ENCODE results near the gene TENM4. TPM values are rescaled to one million over a fixed set of nuclear protein-coding genes. Genes with fewer than 3 reads are reported as not detected.

TENM4 gene
- total RNA-seq, 1 donor from 2014 or later: under 0.01 TPM

DNA sequence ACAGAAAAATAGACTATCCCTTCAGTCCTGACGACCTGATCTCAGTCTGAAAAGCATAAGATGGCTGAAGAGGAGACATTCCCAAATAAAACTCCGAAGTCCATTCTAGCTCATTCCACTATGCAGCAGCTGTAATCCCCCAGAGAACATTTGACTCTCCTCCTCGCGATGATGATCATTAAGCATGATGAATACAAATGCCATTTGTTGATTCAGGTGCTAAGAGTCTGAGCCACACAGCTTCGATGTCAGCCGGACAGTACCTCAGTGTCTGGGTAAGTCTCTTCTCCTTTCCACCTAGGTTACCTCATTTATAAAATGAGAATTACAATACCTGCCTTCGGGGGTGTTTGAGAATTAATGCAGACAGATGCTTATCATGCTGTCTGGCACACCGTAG, 94.8 kb downstream of the TENM4 start:
- DNase-seq (ENCODE audit: low read depth, low spot score): no peak

DNA sequence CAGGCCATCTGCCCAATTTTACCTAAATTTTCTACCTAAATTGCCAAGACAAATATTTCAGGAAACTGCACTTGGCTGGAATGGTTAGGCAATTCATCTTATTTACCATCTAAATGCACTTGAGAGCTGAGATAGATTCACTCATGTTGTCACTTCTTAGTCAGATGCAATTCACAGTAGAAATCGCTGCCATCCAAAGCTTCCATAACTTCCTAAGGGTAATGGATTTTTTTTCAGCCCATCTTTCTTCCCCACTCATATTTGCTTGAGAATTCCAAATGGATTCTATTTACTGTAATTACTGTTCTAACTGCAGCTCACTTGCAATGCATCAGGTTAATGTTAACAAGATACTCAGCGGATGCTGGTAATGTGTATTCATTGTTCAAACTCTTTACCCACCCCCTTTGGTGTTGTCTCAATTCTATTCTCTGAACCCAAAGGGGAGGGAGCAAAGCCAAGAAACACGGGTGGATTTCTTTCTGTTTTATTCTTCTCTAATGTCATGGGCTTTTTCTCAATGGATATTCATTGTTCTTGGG, 96.0 kb downstream of the TENM4 start:
- DNase-seq (ENCODE audit: low read depth, low spot score): no peak

DNA sequence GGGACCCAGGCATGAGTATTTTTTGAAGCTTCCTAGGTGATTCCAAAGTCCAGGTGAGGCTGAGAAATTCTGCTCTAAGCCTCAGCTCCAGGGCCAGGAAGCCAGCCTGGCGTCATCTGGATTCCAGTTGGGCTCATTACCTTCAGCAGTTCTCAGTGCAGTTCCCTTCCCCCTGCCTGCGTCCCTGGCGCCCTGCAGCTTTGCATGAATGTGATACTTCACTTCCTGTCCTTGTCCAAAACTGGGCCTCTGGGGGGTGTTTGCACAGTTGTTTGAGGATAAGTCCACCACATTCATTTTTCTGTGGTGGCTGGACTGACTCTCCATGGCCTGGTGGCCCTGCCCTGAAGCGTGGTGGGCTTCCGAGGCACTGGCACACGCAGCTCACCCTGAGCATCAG, 98.1 kb downstream of the TENM4 start:
- no peak for DNase-seq (ENCODE audit: low read depth, low spot score)

DNA sequence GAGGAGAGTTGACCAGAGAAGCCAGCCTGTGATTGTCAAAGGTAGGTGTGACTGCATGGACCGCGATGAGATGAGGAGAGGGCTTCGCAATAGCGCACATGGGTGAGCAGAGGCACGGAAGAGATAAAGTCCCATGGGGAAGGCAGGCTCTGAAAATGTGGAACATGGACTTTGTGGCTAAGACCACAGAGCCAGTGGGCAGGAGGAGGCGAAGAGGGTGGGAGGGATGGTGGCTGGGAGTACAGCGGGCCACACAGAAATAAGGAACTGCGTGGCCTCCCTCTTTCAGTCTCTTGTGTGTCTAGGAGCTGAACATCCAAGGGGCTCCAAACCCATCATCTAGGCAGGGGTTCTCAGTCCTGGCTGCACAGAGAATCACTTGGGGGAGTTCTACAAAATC, 98.6 kb downstream of the TENM4 start:
- no peak for DNase-seq (ENCODE audit: low read depth, low spot score)

DNA sequence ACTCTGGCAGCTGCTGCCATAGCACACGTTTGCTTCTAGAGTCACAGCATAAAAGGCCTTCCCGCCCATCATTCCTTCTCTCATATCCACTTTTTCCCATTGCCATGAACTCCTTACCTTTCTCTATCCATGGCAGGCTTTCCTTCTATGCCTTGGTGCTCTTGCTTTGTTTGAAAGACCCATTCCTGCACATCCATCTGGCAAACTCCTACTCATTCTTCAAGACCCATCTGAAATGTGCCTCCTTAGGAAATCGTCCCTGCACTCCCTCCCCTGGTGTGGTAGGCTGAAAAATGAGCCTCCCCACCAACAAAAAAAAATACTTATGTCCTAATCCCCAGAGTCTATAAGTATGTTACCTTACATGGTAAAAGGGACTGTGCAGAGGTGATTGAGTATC, 100.3 kb downstream of the TENM4 start:
- DNase-seq (ENCODE audit: low read depth, low spot score): no peak

DNA sequence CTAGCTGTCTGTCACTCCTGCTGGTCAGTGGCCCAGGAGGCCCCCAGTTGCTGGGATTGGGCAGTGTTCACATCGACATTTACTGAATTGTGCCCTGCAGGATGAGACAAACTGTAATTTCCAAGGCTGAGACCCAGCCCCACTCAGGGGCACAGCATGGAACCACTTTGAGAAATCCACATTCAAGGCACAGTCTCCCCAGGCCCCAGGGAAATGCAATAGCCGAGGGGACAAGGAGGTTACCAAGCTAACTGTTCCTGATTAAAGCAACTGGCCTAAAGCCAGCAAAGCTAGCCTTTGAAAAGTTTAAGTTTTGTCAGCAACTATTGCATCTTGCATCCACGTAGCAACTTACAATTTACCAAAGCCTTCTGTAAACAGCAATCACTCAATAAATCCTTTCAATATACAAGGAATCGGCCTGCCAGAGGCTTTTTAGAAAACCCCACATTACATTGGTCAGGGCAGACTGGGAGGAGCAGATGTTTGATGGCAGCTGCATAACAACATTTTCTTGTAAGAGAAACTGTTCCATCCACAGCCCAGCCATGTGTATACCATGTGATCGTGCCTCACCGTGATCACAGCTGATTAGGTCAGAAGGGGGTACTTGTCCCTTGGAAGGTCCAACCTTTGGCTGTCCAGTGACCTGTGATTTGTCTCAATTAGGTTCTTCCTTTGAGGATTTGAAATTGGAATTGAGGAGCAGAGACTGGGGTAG, 103.9 kb downstream of the TENM4 start:
- no peak for DNase-seq (ENCODE audit: low read depth, low spot score)

DNA sequence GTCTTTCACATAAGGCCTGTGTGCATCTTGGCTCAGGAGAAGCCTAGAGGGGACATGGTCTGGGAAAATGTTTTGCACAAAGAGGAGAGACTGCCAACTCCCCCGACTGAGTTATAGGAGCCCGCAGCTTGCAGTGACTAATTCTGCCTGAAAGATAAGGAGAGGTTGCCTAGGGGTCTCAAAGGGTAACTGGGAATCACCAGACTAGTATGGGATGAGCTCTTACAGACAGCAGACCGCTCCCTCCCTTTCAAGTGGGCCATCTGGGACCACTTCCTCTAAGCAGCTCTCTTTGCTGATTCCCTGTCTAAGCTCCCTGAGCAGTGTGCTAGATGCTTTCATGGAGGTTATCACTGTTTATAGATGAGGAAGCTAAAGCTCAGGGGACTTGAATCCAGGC, 105.1 kb downstream of the TENM4 start:
- no peak for DNase-seq (ENCODE audit: low read depth, low spot score)

DNA sequence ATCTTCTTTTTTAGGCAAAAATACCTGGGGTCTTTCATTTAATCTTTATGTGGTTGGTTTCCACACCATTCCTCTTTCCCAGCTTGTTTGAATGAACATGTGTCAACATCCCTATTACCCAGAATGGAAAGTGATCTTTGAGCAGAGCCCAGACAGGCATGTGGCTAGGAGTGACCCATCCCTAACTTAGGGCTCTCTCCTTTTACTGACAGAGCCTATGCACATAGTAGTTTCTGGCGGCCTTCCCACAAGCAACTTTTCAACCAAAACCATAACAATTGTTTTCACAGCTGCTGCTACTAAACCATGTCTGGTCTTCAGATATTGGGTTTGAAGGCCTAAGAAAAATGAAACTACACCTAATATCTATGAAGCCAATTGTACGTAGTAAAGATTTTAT, 107.5 kb downstream of the TENM4 start:
- DNase-seq (ENCODE audit: low read depth, low spot score): no peak

DNA sequence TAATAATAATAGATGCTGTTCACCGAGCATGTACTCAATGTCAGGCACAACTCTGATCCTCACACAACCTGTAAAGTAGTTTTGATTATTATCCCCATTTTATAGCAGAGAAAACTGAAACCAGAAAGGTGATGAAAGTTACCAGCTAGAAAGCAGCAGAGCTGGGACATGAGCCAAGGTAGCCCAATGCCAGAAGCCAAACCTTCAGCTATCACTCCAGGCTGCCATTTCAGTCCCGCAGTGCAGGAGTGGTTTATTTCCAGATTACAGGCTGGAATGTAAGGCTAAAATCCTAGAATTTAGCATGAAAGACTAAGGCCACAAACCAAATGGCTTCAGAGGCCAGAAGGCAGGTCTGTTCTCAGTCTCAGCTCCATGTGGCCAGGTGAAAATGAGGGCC, 108.8 kb downstream of the TENM4 start:
- no peak for DNase-seq (ENCODE audit: low read depth, low spot score)

DNA sequence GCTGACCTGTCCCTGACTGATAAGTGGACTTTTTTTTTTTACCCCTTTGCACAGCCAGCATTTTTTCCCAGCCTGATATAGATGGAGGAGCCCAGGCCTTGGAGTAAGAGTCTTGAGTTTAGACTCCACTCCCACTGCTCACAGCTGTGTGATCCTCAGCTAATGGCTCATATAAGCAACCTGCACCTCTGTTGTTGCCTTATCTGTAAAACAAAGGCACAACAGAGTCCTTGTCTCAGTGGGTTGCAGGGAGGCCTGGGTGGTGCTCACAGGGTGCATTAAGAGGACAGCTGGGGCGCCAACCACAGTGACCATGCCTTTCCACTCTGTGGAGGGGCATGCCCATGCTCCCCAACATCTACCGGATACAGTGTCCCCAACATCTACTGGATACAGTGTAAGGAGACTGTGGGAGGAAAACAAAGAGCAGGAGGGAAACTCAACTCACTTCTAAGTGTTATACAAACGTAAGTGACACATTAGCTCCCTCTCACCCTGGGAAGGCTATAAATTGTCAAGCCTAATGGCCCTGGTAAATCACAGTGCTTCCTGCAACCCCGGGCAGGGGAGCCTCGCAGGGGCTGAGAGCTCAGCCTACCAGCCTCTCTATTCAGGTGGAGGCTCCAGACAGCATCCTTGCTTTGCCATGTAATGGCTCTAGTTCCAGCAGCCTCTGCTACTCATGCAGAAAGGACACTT, 109.5 kb downstream of the TENM4 start:
- DNase-seq (ENCODE audit: low read depth, low spot score): no peak

DNA sequence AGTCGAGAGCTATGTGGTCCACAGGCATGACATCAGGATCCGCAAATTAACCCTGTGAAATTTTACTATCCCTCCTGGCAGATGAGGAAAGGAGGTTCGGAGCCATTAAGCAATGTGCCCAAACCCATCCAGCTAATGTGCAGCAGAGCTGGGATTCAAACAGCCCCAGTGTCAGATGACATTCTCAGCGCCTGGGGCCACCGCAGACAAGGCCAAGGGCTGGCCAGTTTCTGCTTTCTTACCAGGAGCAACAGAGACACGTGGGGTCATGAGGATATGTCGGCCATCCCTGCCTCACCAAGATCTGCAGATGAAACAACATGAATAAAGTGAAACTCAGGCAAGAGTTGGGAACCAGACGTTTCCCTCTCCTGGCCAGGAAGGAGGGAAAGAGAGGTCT, 110.2 kb downstream of the TENM4 start:
- DNase-seq (ENCODE audit: low read depth, low spot score): no peak

DNA sequence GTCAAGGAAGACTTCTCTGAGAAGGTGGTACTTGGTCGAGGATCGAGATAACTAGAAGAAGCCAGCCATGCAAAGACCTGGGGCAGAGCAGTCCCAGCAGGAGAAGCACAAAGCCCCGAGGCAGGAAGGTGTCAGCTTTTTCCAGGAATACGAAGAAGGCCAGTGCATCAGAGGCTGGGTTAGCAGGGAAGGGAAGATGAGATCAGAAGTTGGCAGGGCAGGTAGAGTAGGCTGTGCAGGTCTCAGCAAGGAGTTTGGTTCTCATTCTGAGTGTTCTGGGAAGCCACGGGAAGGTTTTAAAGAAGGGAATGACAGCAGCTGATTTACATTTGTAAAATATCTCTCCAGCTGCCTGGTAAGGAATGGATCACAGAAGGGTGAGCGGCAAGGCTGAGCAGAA, 111.3 kb downstream of the TENM4 start:
- no peak for DNase-seq (ENCODE audit: low read depth, low spot score)

DNA sequence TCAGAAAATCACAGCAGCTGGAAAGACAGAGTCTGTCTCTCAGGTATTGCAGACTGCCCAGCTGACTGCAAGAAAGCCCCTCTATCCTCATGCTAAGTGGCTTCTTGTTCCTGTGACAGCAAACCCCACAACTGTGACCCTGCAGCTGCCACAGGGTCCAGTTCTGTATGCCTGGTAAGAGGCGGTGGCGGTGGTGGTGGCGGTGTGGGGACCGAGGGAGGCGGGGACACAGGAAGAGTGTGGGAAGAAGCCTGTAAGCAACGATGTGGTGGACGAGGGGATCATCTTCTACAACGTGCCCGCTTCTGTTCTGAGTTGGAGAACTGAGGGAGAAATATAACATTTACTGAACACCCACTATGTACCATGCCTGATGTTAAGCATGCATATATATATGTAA, 112.4 kb downstream of the TENM4 start:
- no peak for DNase-seq (ENCODE audit: low read depth, low spot score)

DNA sequence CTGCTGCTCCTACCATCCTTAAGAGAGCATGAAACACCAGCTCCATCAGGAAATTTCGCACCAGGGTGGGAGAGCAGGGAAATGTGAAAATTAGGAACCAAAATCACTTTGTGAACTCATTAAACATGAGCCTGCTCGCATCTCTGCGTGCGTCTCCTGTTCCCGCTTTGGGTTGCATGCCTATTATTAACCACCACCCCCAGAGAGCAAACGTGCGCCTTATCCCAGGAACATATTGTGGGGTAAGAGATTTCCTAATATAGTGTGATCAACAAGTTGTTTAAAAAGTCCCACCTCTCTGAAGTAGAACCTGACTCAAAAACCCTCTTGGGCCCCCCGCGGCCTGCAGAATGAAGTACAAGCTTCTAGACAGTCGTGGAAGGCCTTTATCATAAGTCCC, 115.0 kb downstream of the TENM4 start:
- no peak for DNase-seq (ENCODE audit: low read depth, low spot score)

DNA sequence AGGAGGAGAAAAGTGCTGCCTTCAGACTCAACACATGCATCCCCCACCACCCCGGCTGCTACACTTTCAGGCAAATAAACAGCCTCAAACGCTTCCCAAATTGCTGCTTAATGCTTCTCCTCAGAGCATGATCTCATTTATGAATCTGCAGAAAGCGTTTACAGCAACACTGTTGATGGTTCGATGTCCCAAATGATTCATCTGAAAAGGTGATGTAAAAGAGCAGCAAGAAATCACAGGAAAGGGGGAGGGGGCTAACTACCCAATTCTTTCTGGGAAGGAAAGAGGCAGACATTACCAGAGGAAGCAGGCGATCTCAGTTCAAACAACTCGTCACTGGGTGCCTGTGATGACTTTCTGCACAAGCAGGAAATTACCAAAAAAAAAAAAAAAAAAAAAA, 119.6 kb downstream of the TENM4 start:
- no peak for DNase-seq (ENCODE audit: low read depth, low spot score)

DNA sequence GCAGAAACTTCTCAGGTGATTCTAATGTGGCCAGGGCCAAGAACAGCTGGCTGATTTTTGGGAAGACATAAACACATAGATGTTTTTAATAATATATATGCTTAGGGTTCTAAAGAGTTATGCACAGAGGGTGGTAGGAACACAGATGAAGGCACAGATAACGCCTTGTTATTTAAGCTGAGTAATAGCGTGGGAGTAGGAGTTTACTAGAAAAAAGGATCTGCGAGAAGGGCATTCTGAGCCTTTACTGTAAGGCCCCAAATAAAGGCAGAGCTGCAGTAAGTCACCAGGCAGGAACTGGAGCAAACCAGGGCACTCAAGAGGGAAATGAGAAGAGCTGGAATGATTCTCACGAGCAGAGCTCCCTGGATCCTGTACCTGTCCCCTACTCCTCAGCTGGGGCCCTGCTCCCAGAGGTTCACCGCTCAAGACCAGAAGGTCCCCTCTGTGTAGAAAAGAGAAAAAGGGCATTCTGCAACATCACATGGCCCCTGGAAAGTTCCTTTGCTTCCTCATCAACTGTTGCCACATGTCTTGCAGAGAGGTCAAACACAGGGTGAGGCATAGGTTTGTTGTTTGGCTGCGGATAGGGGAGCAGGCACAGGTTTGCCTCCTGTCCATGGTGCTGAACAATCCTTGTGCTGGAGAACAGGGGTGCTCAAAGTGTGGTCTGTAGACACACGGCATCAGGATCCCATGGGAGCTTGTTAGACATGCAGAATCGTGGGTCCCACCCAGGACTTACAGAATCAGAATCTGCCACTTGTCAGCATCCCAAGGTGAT, 125.7 kb downstream of the TENM4 start:
- DNase-seq (ENCODE audit: low read depth, low spot score): no peak

DNA sequence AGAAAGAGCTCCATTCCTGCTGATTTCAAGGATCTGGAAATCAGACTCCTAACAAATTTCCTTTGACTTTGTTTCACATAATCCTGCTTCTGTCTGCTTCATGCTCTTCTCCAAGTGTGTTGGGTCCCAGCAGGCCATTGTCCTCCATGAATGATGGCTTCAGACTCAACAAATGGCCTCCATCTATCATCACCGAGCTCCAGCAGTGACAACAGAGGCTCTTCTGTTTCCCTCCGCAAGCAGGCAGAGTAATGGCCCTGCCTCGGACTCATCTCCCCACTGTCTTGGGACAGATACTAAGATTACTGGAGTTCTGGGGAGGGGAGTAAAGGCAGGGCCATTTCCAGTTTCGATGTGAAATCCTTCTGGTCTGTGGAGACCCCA, 127.3 kb downstream of the TENM4 start:
- no peak for DNase-seq (ENCODE audit: low read depth, low spot score)

DNA sequence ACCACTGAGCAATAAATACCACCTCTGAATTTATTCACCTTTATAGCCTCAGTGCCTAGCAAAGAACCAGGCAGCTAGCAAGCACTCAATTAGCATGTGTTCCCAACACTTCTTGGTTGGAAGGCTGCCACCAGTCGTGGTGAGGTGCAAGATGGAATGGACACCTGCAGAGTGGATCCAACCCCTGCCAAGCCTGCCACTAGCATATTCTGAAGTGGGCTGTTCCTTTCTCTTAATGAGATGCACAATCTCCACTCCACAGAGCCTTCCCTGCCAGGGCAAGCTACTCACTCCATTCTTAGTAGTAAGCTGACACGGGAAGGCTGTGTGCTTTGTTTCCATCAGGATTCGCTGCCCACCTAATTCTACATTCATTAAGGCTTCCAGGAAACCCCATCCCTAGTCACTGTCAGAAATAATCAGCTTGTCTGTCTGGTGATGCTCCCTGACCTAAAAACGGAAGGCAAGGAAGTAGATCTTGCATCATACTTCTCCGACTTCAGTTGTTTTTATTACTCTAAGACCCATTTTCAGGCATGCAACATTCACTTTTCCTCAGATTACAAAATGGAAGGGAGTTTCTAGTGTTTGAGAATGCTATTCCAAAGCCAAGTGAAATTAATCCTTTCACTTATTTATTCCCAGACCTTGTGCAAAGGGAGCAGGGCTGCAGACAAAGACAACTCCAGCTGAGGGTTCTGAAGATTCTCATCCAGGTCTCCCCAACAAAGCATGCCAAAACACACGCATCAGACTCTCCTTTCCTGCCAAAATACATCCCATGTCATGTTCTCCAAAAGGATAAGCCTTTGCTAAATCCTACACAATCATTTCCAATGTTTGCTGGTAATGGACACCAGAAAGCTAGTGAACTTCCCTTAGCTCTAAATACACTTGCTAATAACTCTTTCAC, 128.0 kb downstream of the TENM4 start:
- no peak for DNase-seq (ENCODE audit: low read depth, low spot score)

DNA sequence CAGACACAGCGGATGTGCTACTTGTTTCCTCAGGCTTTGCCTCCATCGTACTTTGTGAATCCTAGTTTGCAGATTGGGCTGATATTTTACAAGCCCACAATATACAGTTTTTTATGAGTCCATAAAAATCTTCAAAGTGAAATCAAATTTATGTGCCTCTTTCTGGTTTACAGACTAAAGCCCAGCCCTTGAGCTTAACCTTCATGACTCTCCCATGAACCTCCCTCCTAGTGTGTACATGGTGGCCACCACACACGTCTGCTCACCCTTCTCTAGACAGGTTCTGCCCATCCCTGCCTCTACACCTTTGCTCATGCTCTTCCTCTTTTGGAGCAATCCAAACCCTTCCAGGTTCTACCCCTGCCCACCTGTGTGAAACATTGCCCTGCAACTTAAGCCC, 129.4 kb downstream of the TENM4 start:
- DNase-seq (ENCODE audit: low read depth, low spot score): no peak

DNA sequence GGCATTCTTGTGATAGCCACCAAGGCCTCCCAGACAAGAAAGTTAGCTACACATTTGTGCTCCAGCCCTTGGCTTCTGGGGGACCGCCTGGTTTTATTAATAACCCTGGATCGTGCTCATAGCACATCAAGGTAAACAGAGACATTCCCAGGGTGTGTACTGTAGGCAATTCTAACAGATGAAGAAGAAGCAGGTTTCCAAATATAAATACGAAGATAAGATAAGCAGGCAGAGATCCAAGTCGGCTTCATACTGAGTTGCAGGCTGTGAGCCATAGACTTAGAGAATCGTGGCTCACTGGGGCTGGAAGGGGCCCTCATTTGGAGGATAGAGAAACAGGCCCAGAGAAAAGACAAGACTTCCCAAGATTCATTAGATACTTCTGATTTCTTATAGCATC, 131.4 kb downstream of the TENM4 start:
- no peak for DNase-seq (ENCODE audit: low read depth, low spot score)

DNA sequence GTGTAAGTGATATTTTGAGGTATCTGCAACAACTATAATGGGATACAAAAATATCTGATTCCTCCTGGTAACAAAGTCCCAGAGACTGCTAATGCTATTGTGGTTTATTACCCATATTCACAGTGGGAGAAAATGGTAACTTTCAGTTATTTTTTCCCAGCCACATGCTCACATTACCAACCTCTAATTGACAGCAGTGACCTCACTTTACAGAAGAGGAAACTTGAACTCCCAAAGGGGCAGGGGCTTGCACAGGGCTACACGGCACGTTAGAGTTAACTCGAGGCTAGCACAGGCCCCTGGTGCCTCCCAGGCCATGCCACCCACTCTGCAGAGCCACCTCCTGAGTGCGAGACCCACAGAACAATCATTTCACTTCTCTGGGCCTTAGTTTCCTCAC, 132.4 kb downstream of the TENM4 start:
- DNase-seq (ENCODE audit: low read depth, low spot score): no peak
